Measurements from ENCODE around the gene CTSZ.

GRCh38 chr20:59000326-59000725 lies 6.7 kb downstream of the CTSZ start:
- TF ChIP-seq, protein P1, sequence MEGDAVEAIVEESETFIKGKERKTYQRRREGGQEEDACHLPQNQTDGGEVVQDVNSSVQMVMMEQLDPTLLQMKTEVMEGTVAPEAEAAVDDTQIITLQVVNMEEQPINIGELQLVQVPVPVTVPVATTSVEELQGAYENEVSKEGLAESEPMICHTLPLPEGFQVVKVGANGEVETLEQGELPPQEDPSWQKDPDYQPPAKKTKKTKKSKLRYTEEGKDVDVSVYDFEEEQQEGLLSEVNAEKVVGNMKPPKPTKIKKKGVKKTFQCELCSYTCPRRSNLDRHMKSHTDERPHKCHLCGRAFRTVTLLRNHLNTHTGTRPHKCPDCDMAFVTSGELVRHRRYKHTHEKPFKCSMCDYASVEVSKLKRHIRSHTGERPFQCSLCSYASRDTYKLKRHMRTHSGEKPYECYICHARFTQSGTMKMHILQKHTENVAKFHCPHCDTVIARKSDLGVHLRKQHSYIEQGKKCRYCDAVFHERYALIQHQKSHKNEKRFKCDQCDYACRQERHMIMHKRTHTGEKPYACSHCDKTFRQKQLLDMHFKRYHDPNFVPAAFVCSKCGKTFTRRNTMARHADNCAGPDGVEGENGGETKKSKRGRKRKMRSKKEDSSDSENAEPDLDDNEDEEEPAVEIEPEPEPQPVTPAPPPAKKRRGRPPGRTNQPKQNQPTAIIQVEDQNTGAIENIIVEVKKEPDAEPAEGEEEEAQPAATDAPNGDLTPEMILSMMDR (conservative IDR thresholded peaks at IDR 0.05) = no peak
- no peak for TF ChIP-seq EZH2 (IDR thresholded peaks at IDR 0.05; ENCODE audit: low read depth)

All from PC-9 (cell line).